CD14-positive monocyte (primary cell): Measurements from ENCODE around the gene THRB. TPM values are rescaled to one million over a fixed set of nuclear protein-coding genes. Genes with fewer than 3 reads are reported as not detected.

Experiments used
- DNase-seq, 3 donors: peaks; one replicate each; pipeline ENCODE4 v3.0.0-alpha.2; 2011 to 2022
- H2AFZ ChIP-seq: 2 replicates; pipeline ENCODE4 v1.6.0; 2012; ENCODE audit warnings: mild to moderate bottlenecking, low read depth, low read length, inconsistent platforms; ENCODE audit not compliant: insufficient read depth, poor library complexity, severe bottlenecking
- H3K27ac ChIP-seq, 2 donors: 1 replicate in 1 of 2; 2 replicates in 1 of 2; pipeline ENCODE4 v1.5.1; 2012 to 2013; ENCODE audit warnings: low read length in 2 of 2, control low read depth in 1 of 2, inconsistent platforms in 1 of 2, low read depth in 1 of 2, mild to moderate bottlenecking in 1 of 2
- H3K27me3 ChIP-seq, 2 donors: one replicate each; pipeline versions ENCODE4 v1.6.0 to v1.6.1; 2011 to 2013; ENCODE audit warnings: low read length in 2 of 2; ENCODE audit not compliant: control insufficient read depth in 2 of 2, insufficient read depth in 2 of 2
- H3K36me3 ChIP-seq, 2 donors: replicated peaks in 1 of 2; 1 replicate in 1 of 2; 2 replicates in 1 of 2; pipeline versions ENCODE4 v1.5.1 to v1.6.1; 2012 to 2013; ENCODE audit warnings: low read length in 2 of 2, control low read depth in 1 of 2, inconsistent platforms in 1 of 2, mild to moderate bottlenecking in 1 of 2; ENCODE audit not compliant: insufficient read depth in 2 of 2, control insufficient read depth in 1 of 2
- H3K4me1 ChIP-seq, 2 donors: 1 replicate in 1 of 2; 2 replicates in 1 of 2; pipeline versions ENCODE4 v1.5.1 to v1.6.1; 2012 to 2013; ENCODE audit warnings: low read length in 2 of 2, control low read depth in 1 of 2, inconsistent platforms in 1 of 2, mild to moderate bottlenecking in 1 of 2, moderate library complexity in 1 of 2; ENCODE audit not compliant: insufficient read depth in 2 of 2, control insufficient read depth in 1 of 2
- H3K4me2 ChIP-seq: replicated peaks from 2 replicates; pipeline ENCODE3; 2012; ENCODE audit warnings: low read length, moderate library complexity, mild to moderate bottlenecking; ENCODE audit not compliant: poor library complexity, severe bottlenecking; ENCODE audit errors: extremely low read depth
- H3K4me3 ChIP-seq, 3 experiments: fragments of 200-600 bp in 1 of 3; sonication (generic) in 1 of 3; replicated peaks in 1 of 3; 1 replicate in 2 of 3; 2 replicates in 1 of 3; pipeline ENCODE4 v1.5.1; 2011 to 2013; ENCODE audit warnings: low read length in 3 of 3, mild to moderate bottlenecking in 3 of 3, control low read depth in 2 of 3, low read depth in 2 of 3, inconsistent platforms in 1 of 3, moderate library complexity in 1 of 3
- H3K79me2 ChIP-seq: 2 replicates; pipeline ENCODE4 v1.6.0; 2012; ENCODE audit warnings: mild to moderate bottlenecking, control low read depth, inconsistent platforms, low read length, moderate library complexity; ENCODE audit not compliant: insufficient read depth
- H3K9ac ChIP-seq: 2 replicates; pipeline ENCODE4 v1.6.0; 2017; ENCODE audit warnings: low read length, mild to moderate bottlenecking; ENCODE audit not compliant: insufficient read depth, poor library complexity, severe bottlenecking
- H3K9me3 ChIP-seq, 2 donors: replicated peaks in 1 of 2; 1 replicate in 1 of 2; 2 replicates in 1 of 2; pipeline versions ENCODE4 v1.5.1 to v1.6.1; 2012 to 2013; ENCODE audit warnings: low read length in 2 of 2, control low read depth in 1 of 2; ENCODE audit not compliant: control insufficient read depth in 1 of 2, insufficient read depth in 1 of 2
- H4K20me1 ChIP-seq: 2 replicates; pipeline ENCODE4 v1.6.0; 2012; ENCODE audit warnings: mild to moderate bottlenecking, low read length, control low read depth, moderate library complexity; ENCODE audit not compliant: insufficient read depth
- H3K27ac Mint-ChIP-seq, 7 donors: one replicate each; pipeline ENCODE4 v1.8.0; 2020; ENCODE audit warnings: mild to moderate bottlenecking in 7 of 7, mixed read lengths in 7 of 7, moderate library complexity in 6 of 7, inconsistent platforms in 2 of 7
- H3K27me3 Mint-ChIP-seq, 3 donors: one replicate each; pipeline ENCODE4 v1.8.0; 2021 to 2022; ENCODE audit warnings: low read depth in 3 of 3, mild to moderate bottlenecking in 3 of 3, mixed read lengths in 3 of 3, moderate library complexity in 3 of 3, inconsistent platforms in 1 of 3
- H3K36me3 Mint-ChIP-seq, 2 donors: one replicate each; pipeline ENCODE4 v1.8.0; 2020; ENCODE audit warnings: mixed read lengths in 2 of 2, inconsistent platforms in 1 of 2, mild to moderate bottlenecking in 1 of 2
- H3K4me1 Mint-ChIP-seq: one replicate; pipeline ENCODE4 v1.8.0; 2020; ENCODE audit warnings: mild to moderate bottlenecking, mixed read lengths
- H3K4me3 Mint-ChIP-seq, 2 donors: one replicate each; pipeline ENCODE4 v1.8.0; 2020; ENCODE audit warnings: mild to moderate bottlenecking in 2 of 2, mixed read lengths in 2 of 2, moderate library complexity in 1 of 2
- H3K9me3 Mint-ChIP-seq, 7 donors: one replicate each; pipeline ENCODE4 v1.8.0; 2020 to 2022; ENCODE audit warnings: mixed read lengths in 7 of 7, mild to moderate bottlenecking in 6 of 7, moderate library complexity in 6 of 7, inconsistent platforms in 2 of 7
- CTCF ChIP-seq: fragments of 200-600 bp; IDR thresholded peaks from one replicate; pipeline ENCODE4 v1.8.0; 2022; ENCODE audit warnings: antibody characterized with exemption, mild to moderate bottlenecking
- WGBS: methylation state at CpG from one replicate; pipeline ENCODE4 v1.1.5; 2013; ENCODE audit warnings: missing lambda C conversion rate; ENCODE audit not compliant: insufficient coverage; 5-methylcytosine and 5-hydroxymethylcytosine counted together
- intact Hi-C, 2 donors: fragments of 100-400 bp; cut with micrococcal nuclease; formaldehyde crosslinking; loops; one replicate each; pipeline versions ENCODE4 v1.15.0 to v1.15.1; 2023
- polyA plus RNA-seq, 3 donors: library from polyadenylated mRNA; depleted of rRNA in 1 of 3; unstranded in 2 of 3; stranded (reverse) in 1 of 3; fragments of 300-500 nt in 2 of 3; fragments of >200 nt in 1 of 3; fragmentation: Illumina TruSeq in 2 of 3; gene quantifications; 1 replicate in 2 of 3; 2 replicates in 1 of 3; pipeline ENCODE4 v1.2.3, GENCODE V29; 2012 to 2021

Gene THRB
- polyA plus RNA-seq, 3 donors = 0.05 TPM; not detected in 2

- no peak overlapping the region for H3K9ac ChIP-seq
- Mint-ChIP-seq H3K27ac (no peak overlapping the region), H3K9me3 (peaks cover 0 to 5% (median 2%) of the 10 kb centered on the region in 7 donors), H3K36me3 (no peaks in the 10 kb centered on the region), H3K4me1 (no peaks in the 10 kb centered on the region), H3K4me3 (no peak overlapping the region), H3K27me3 (no peaks in the 10 kb centered on the region)
- H2AFZ ChIP-seq = no peak overlapping the region
- TF ChIP-seq CTCF = no peak
- no peak overlapping the region for H3K4me2 ChIP-seq
- H3K36me3 ChIP-seq = no peaks in the 10 kb centered on the region
- H4K20me1 ChIP-seq = no peaks in the 10 kb centered on the region
- no peak overlapping the region for H3K27ac ChIP-seq
- 75% methylated on average over 1 of the region's 3 CpGs for WGBS
- DNase-seq = no peak
- no peaks in the 10 kb centered on the region for H3K4me1 ChIP-seq
- no peaks in the 10 kb centered on the region for H3K79me2 ChIP-seq
- H3K4me3 ChIP-seq = no peak overlapping the region
- intact Hi-C loops = no loop called here
- no peaks in the 10 kb centered on the region for H3K27me3 ChIP-seq
- H3K9me3 ChIP-seq = no peaks in the 10 kb centered on the region
Observed at GRCh38 chr3:24440760-24441464, 53.7 kb downstream of the THRB start.

- WGBS = no CpG with 5 or more reads among the region's 4 CpGs
Observed at GRCh38 chr3:24439021-24439420, 55.6 kb downstream of the THRB start.

More at GRCh38 chr3:24439021-24439420, 55.6 kb downstream of the THRB start:
- Histone ChIP-seq H3K36me3 (no peaks in the 10 kb centered on the region), H3K4me1 (no peaks in the 10 kb centered on the region), H3K9ac (no peak overlapping the region), H3K27ac (no peak overlapping the region), H3K4me2 (no peak overlapping the region), H3K9me3 (no peaks in the 10 kb centered on the region), H3K27me3 (no peaks in the 10 kb centered on the region), H3K79me2 (no peaks in the 10 kb centered on the region), H4K20me1 (no peaks in the 10 kb centered on the region), H2AFZ (no peak overlapping the region), H3K4me3 (no peak overlapping the region)
- H3K9me3 Mint-ChIP-seq = peaks cover 0 to 5% (median 2%) of the 10 kb centered on the region in 7 donors
- H3K4me3 Mint-ChIP-seq = no peak overlapping the region
- no peaks in the 10 kb centered on the region for H3K4me1 Mint-ChIP-seq
- no peak overlapping the region for H3K27ac Mint-ChIP-seq
- no peak for DNase-seq
- no peaks in the 10 kb centered on the region for H3K36me3 Mint-ChIP-seq
- intact Hi-C loops = no loop called here
- no peaks in the 10 kb centered on the region for H3K27me3 Mint-ChIP-seq
- TF ChIP-seq CTCF = no peak
